Middle frontal gyrus (tissue), 1 donor: Measurements from ENCODE around the gene LYSMD3.

Source experiments
- DNase-seq: peaks from one replicate; pipeline ENCODE4 v3.0.0-alpha.2; 2015; ENCODE audit warnings: low spot score; ENCODE audit errors: extremely low spot score

The LYSMD3 gene

GRCh38 chr5:90483206-90483605 lies 46.2 kb downstream of the LYSMD3 start:
- no peak for DNase-seq

- DNase-seq = no peak
Observed at GRCh38 chr5:90480699-90481098, 48.7 kb downstream of the LYSMD3 start.

DNA sequence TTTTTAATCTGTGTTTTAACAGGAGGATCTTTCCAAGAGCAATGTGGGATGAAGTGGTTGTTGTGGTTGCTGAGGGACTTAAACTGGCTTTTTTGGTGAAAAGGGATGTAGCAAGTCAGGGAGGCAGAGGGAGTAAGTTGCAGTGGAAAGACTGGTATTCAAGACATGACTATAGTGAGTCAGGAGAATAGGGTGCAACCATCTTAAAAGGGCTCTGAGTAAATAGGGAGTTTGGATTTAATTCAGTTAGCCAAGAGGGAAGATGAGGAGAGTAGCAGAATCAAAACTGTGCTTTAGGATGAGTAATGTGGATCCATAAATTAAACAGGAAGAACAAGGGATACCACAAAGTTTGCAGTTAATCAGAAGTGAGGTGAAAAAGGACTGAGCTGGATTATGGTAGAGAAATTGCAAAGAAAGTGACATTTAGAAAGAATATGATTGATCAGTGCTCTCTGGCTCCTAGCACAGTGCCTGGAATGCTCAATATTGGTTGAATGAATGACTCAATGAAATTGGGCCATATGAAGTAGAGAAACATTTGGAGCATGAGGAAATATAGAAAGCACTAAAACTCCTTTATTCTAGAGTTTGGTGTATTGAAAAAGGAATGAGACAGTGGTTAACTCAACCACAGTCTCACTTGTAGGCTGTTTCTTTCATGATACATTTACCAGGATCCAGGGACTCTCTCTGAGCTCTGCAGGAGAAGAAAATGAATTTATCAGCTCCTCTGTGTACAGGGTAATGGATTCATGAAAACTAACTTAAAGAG lies 49.6 kb downstream of the LYSMD3 start:
- DNase-seq = no peak

DNA sequence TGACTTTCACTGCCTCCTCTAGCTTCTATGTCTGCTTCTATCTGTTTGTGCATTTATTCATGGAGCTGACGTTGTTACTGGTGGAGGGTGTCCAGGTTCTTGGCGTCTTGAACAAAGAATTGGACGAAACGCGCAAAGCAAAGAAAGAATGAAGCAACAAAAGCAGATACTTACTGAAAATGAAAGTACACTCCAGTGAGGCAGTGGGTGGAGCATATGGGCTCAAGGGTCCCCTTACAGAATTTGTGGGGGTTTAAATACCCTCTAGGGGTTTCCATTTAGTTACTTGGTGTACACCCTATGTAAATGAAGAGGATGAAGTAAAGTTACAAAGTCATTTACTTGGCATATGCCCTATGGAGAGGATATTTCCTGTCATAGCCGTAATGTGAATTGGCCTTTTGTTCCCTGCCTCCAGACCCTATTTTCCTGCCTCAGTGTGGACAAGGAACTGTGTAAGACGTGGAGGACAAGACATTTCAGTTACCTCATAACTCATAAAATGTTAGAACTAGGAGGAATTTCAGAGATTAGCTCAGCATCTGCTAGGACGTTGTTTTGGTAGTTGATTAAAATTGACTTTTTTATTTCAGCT lies 51.7 kb downstream of the LYSMD3 start:
- no peak for DNase-seq

DNA sequence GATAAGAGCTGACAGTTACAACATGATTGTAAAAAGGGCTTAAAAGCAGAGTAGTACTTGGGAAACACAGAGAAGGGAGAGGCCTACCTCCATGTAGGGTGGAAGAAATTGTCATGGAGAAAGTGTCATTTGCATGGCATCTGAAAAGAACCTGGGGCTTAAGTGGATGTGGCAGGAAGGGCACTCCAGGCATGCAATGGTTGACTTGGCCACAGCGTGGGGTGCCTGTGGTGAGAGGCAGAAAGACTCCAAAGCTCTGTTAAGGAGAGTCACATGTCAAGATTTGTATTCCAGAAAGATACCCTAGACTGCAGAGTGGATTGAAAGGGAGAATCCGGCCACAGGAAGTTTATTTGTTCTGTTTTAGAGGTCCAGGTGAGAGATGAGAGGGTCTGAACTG lies 52.3 kb downstream of the LYSMD3 start:
- DNase-seq = no peak

DNA sequence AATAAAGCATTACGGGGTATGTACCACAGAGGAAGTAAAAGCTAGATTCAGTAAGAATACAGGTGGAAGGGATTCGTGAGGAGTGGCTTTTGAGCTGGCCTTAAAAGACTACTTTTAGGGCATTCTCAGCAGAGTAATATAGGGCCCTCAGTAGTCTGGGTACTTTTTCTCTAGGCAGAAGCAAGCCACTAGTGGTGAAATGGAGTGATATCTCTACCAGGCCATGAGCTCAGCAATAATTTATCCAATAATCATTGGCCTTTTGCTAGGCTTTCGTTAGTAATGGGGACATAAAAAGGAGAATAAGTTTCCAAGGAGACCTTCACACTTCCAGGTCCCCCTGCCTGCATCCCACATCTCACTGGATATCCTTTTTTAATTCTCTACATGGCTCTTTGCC lies 53.0 kb downstream of the LYSMD3 start:
- no peak for DNase-seq

GRCh38 chr5:90475436-90475980 lies 53.9 kb downstream of the LYSMD3 start:
- DNase-seq = no peak

- peak; percentile 82 for DNase-seq
Observed at GRCh38 chr5:90474235-90475107, 54.9 kb downstream of the LYSMD3 start, which contains the start of the genes MBLAC2 and POLR3G. Gene MBLAC2 (minus strand): TSS chr5:90474771. CDS start chr5:90474292, 479 bp downstream. Gene POLR3G (plus strand): TSS chr5:90474864. CDS start chr5:90485568, 10,704 bp downstream.

GRCh38 chr5:90473396-90474234 lies 55.8 kb downstream of the LYSMD3 start:
- no peak for DNase-seq

DNA sequence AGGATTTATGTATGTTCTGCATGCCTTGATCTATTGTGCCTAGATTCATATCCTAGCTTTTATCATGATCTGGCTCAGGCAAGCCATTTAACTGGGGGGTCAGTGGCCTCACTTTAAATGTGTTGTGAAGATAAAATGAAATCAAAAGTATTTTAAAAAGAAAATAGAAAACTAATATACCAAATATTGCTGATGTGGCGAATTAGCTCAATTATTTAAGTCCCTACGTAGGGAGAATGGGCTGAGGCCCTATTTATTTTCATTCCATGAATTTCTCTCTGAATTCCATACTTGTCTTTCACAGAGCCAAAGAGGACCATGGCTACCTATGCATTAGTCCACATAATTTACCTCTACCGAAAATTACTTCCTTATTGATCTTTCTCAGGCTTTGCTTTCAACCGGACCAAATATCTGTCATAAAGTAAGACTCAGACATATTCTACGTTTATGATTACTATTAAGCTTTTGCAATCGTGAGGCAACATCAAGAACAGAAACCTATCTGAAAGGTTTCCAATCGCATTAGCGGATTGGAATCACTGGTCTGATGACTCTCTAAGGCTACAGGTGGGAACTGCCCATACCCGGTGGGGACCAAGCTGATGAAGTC lies 56.5 kb downstream of the LYSMD3 start:
- DNase-seq = no peak
